Endothelial cell of umbilical vein (primary cell): ENCODE data around the gene ST8SIA2.

ENCODE experiments used
- EZH2 ChIP-seq: IDR thresholded peaks from 2 replicates; pipeline ENCODE4 v1.6.1; 2012; ENCODE audit warnings: borderline replicate concordance, low read depth, mild to moderate bottlenecking, moderate library complexity, low read length, inconsistent platforms; ENCODE audit not compliant: severe bottlenecking
- POLR2A ChIP-seq: IDR thresholded peaks from 2 replicates; pipeline ENCODE4 v1.6.1; 2012; ENCODE audit warnings: low read depth, mild to moderate bottlenecking, control low read depth, low read length
- POLR2AphosphoS5 ChIP-seq: IDR thresholded peaks from 2 replicates; pipeline ENCODE4 v1.6.1; 2012; ENCODE audit warnings: low read depth, mild to moderate bottlenecking, control low read depth, low read length, moderate library complexity; ENCODE audit not compliant: insufficient read depth
- TF ChIP-seq, protein P1 (sequence below), 2 donors: IDR thresholded peaks; 1 replicate in 1 of 2; 2 replicates in 1 of 2; pipeline ENCODE4 v1.5.1; 2011; ENCODE audit warnings: low read length in 2 of 2, mild to moderate bottlenecking in 2 of 2, moderate library complexity in 2 of 2, control low read depth in 1 of 2, inconsistent platforms in 1 of 2, low read depth in 1 of 2; ENCODE audit not compliant: insufficient read depth in 1 of 2; ENCODE audit errors: extremely low read depth in 1 of 2

DNA sequence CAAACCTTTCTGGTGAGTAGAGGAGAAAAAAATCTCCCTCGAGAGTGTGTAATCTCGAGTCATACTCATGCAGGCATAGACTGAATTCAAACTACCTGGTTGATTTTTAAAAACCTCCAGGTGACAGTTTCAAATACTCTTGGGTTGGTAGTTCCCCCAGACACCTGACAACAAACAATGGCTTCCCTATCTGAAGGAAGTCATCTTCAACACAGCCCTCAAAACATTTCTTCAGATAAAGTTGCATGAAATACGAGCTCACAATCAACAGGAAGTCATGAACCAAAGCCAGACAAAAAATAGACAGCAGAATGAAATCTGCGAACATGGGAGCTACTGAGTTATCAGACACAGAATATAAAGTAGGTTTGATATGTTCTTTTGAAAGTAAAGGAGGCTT is 112.8 kb downstream of the ST8SIA2 start:
- TF ChIP-seq, protein P1, sequence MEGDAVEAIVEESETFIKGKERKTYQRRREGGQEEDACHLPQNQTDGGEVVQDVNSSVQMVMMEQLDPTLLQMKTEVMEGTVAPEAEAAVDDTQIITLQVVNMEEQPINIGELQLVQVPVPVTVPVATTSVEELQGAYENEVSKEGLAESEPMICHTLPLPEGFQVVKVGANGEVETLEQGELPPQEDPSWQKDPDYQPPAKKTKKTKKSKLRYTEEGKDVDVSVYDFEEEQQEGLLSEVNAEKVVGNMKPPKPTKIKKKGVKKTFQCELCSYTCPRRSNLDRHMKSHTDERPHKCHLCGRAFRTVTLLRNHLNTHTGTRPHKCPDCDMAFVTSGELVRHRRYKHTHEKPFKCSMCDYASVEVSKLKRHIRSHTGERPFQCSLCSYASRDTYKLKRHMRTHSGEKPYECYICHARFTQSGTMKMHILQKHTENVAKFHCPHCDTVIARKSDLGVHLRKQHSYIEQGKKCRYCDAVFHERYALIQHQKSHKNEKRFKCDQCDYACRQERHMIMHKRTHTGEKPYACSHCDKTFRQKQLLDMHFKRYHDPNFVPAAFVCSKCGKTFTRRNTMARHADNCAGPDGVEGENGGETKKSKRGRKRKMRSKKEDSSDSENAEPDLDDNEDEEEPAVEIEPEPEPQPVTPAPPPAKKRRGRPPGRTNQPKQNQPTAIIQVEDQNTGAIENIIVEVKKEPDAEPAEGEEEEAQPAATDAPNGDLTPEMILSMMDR (IDR thresholded peaks at IDR 0.05; ENCODE audit: extremely low read depth in 1 of 2, insufficient read depth in 1 of 2, low read depth in 1 of 2, low read length in 2 of 2), result no peak
- no peak for TF ChIP-seq POLR2AphosphoS5
- TF ChIP-seq POLR2A, result no peak
- TF ChIP-seq EZH2, result no peak
